Measurements from ENCODE around the gene SLC7A6OS. TPM values are rescaled to one million over a fixed set of nuclear protein-coding genes. Genes with fewer than 3 reads are reported as not detected.

Gene SLC7A6OS
- total RNA-seq, 4 donors from 2014 or later: 8.7 to 15.7 (median 11.5) TPM

- Histone ChIP-seq H3K27ac (replicated peaks in 1 of 4) (no peak overlapping the region), H3K4me1 (peaks cover 7 to 32% (median 11%) of the 10 kb centered on the region in 4 donors), H3K27me3 (no peaks in the 10 kb centered on the region), H3K4me3 (no peak overlapping the region), H3K36me3 (peaks cover 21 to 95% (median 80%) of the 10 kb centered on the region in 4 donors), H3K9me3 (no peaks in the 10 kb centered on the region)
- TF ChIP-seq POLR2A (IDR thresholded peaks at IDR 0.05; ENCODE audit: low read depth) (no peak), CTCF (IDR thresholded peaks at IDR 0.05) (no peak), POLR2AphosphoS5 (IDR thresholded peaks at IDR 0.05) (no peak)
- WGBS: 93% methylated on average over 18 of the region's 18 CpGs
- no peak for DNase-seq (ENCODE audit: extremely low spot score)
- intact Hi-C loops (cut with DNase I): no loop called here
Measured at GRCh38 chr16:68255712-68256111, 55.0 kb downstream of the SLC7A6OS start.

- Histone ChIP-seq H3K4me1 (peaks cover 7 to 32% (median 11%) of the 10 kb centered on the region in 4 donors), H3K4me3 (no peak overlapping the region), H3K9me3 (no peaks in the 10 kb centered on the region), H3K36me3 (peaks cover 10 to 94% (median 79%) of the 10 kb centered on the region in 4 donors), H3K27ac (replicated peaks in 1 of 4) (no peak overlapping the region), H3K27me3 (no peaks in the 10 kb centered on the region)
- intact Hi-C loops (cut with DNase I): no loop called here
- no peak for DNase-seq (ENCODE audit: extremely low spot score)
- 93% methylated on average over 4 of the region's 4 CpGs for WGBS
- TF ChIP-seq CTCF (IDR thresholded peaks at IDR 0.05): no peak
- TF ChIP-seq POLR2A (IDR thresholded peaks at IDR 0.05; ENCODE audit: low read depth): no peak
- TF ChIP-seq EP300 (IDR thresholded peaks at IDR 0.05): no peak
- no peak for TF ChIP-seq POLR2AphosphoS5 (IDR thresholded peaks at IDR 0.05)
Measured at GRCh38 chr16:68253721-68254120, 57.0 kb downstream of the SLC7A6OS start.

- Histone ChIP-seq H3K36me3 (peaks cover 10 to 85% (median 75%) of the 10 kb centered on the region in 4 donors), H3K27ac (replicated peaks in 1 of 4) (no peak overlapping the region)
- WGBS: 81% methylated on average over 4 of the region's 5 CpGs
Measured at GRCh38 chr16:68252383-68252782, 58.4 kb downstream of the SLC7A6OS start.

GRCh38 chr16:68251832-68252231, 58.9 kb downstream of the SLC7A6OS start:
- no peak for DNase-seq (ENCODE audit: extremely low spot score)
- intact Hi-C loops (cut with DNase I): no loop called here
- H3K27ac ChIP-seq (replicated peaks in 1 of 4): no peak overlapping the region

More at GRCh38 chr16:68252383-68252782, 58.4 kb downstream of the SLC7A6OS start:
- Histone ChIP-seq H3K4me3 (no peak overlapping the region), H3K9me3 (no peaks in the 10 kb centered on the region), H3K4me1 (peaks cover 5 to 31% (median 8%) of the 10 kb centered on the region in 4 donors), H3K27me3 (no peaks in the 10 kb centered on the region)
- intact Hi-C loops (cut with DNase I): no loop called here
- DNase-seq (ENCODE audit: extremely low spot score): no peak
- TF ChIP-seq CTCF (IDR thresholded peaks at IDR 0.05) (no peak), POLR2AphosphoS5 (IDR thresholded peaks at IDR 0.05) (no peak), POLR2A (IDR thresholded peaks at IDR 0.05; ENCODE audit: low read depth) (no peak), EP300 (IDR thresholded peaks at IDR 0.05) (no peak)

More at GRCh38 chr16:68251832-68252231, 58.9 kb downstream of the SLC7A6OS start:
- H3K4me3 ChIP-seq: no peak overlapping the region
- TF ChIP-seq POLR2AphosphoS5 (IDR thresholded peaks at IDR 0.05) (no peak), CTCF (IDR thresholded peaks at IDR 0.05) (no peak), EP300 (IDR thresholded peaks at IDR 0.05) (no peak)
- H3K4me1 ChIP-seq: peaks cover 10 to 32% (median 13%) of the 10 kb centered on the region in 4 donors
- 80% methylated on average over 5 of the region's 5 CpGs for WGBS
- peaks cover 10 to 79% (median 75%) of the 10 kb centered on the region in 4 donors for H3K36me3 ChIP-seq
- no peaks in the 10 kb centered on the region for H3K27me3 ChIP-seq
- H3K9me3 ChIP-seq: no peaks in the 10 kb centered on the region
